ENCODE results near the gene KRT33A.

Gene KRT33A

GRCh38 chr17:41298458-41299135 is 52.0 kb downstream of the KRT33A start (continued):
- TF ChIP-seq, protein P1, sequence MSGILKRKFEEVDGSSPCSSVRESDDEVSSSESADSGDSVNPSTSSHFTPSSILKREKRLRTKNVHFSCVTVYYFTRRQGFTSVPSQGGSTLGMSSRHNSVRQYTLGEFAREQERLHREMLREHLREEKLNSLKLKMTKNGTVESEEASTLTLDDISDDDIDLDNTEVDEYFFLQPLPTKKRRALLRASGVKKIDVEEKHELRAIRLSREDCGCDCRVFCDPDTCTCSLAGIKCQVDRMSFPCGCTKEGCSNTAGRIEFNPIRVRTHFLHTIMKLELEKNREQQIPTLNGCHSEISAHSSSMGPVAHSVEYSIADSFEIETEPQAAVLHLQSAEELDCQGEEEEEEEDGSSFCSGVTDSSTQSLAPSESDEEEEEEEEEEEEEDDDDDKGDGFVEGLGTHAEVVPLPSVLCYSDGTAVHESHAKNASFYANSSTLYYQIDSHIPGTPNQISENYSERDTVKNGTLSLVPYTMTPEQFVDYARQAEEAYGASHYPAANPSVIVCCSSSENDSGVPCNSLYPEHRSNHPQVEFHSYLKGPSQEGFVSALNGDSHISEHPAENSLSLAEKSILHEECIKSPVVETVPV (CRISPR knock-in tag; IDR thresholded peaks at IDR 0.05) = no peak
- TF ChIP-seq, protein P2, sequence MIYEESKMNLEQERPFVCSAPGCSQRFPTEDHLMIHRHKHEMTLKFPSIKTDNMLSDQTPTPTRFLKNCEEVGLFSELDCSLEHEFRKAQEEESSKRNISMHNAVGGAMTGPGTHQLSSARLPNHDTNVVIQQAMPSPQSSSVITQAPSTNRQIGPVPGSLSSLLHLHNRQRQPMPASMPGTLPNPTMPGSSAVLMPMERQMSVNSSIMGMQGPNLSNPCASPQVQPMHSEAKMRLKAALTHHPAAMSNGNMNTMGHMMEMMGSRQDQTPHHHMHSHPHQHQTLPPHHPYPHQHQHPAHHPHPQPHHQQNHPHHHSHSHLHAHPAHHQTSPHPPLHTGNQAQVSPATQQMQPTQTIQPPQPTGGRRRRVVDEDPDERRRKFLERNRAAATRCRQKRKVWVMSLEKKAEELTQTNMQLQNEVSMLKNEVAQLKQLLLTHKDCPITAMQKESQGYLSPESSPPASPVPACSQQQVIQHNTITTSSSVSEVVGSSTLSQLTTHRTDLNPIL (CRISPR knock-in tag; IDR thresholded peaks at IDR 0.05; ENCODE audit: low read depth) = no peak
- no peak for TF ChIP-seq ZC3H10 (CRISPR knock-in tag; IDR thresholded peaks at IDR 0.05)

DNA sequence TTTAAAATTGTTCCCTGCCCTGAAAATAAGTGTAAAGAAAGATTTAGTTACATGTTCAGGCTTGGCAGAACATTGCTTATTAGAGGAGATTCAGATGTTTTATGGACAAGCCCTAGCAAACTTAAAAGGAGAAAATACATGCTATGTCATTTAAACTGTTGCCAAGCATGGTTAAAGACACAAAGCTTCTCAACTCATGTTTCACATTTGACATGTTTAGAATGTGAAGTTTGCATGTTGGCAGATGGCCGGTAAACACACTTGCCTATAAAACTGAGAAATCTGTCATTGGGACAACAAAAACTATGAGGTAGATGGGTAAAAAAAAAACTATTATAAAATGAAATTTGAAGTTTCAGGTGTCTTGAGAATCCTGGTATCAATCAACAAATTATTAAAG is 53.8 kb downstream of the KRT33A start:
- TF ChIP-seq SNAI2 (CRISPR knock-in tag; IDR thresholded peaks at IDR 0.05) = no peak
- TF ChIP-seq, protein P3, sequence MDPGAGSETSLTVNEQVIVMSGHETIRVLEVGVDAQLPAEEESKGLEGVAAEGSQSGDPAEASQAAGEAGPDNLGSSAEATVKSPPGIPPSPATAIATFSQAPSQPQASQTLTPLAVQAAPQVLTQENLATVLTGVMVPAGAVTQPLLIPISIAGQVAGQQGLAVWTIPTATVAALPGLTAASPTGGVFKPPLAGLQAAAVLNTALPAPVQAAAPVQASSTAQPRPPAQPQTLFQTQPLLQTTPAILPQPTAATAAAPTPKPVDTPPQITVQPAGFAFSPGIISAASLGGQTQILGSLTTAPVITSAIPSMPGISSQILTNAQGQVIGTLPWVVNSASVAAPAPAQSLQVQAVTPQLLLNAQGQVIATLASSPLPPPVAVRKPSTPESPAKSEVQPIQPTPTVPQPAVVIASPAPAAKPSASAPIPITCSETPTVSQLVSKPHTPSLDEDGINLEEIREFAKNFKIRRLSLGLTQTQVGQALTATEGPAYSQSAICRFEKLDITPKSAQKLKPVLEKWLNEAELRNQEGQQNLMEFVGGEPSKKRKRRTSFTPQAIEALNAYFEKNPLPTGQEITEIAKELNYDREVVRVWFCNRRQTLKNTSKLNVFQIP (CRISPR knock-in tag; IDR thresholded peaks at IDR 0.05; ENCODE audit: borderline replicate concordance, low read depth) = no peak
- no peak for TF ChIP-seq PATZ1 (CRISPR knock-in tag; IDR thresholded peaks at IDR 0.05; ENCODE audit: borderline replicate concordance)
- TF ChIP-seq TCF4 (CRISPR knock-in tag; IDR thresholded peaks at IDR 0.05; ENCODE audit: borderline replicate concordance) = no peak
- TF ChIP-seq ZNF8 (CRISPR knock-in tag; IDR thresholded peaks at IDR 0.05) = no peak
- TF ChIP-seq OSR1 (CRISPR knock-in tag; IDR thresholded peaks at IDR 0.05) = no peak
- TF ChIP-seq TOX (CRISPR knock-in tag; IDR thresholded peaks at IDR 0.05; ENCODE audit: borderline replicate concordance) = no peak
- TF ChIP-seq BACH2 (CRISPR knock-in tag; IDR thresholded peaks at IDR 0.05; ENCODE audit: borderline replicate concordance) = no peak
- no peak for TF ChIP-seq ARNTL (CRISPR knock-in tag; IDR thresholded peaks at IDR 0.05; ENCODE audit: borderline replicate concordance, low read depth)
- TF ChIP-seq ISL1 (CRISPR knock-in tag; IDR thresholded peaks at IDR 0.05) = no peak
- TF ChIP-seq ZC3H10 (CRISPR knock-in tag; IDR thresholded peaks at IDR 0.05) = no peak
- TF ChIP-seq ZNF565 (CRISPR knock-in tag; conservative IDR thresholded peaks at IDR 0.05; ENCODE audit: low read depth) = no peak
- no peak for TF ChIP-seq ZNF70 (CRISPR knock-in tag; IDR thresholded peaks at IDR 0.05)
- no peak for ATAC-seq

All from SK-N-SH treated with all-trans-retinoic acid at 6 μM for 48 hours (cell line).